NCI-H524 treated with DMSO at 0.1 percent for 48 hours (cell line): Measurements from ENCODE around the gene FBXL7.

Source experiments
- DNase-seq: peaks from one replicate; lab custom pipeline; 2025; lab: John Stamatoyannopoulos, UW

Gene FBXL7

DNA sequence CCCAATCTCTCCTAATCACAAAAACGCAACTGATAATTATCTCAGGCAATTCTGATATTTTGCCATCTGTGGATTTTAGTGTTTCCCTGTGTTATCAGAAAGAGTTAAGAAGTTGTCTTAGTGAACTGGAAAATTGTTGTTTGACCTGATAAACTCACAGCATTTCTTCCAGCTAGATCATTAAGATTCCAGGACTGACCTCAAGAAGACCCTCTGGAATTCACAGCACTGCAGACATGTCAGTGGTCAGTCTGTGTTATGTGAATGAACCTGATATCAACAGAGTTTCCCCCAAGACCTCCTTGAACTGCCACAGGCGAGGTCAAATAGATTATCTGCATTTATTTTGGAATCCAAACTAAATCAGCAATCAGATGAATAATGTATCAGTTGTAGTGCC lies 174.7 kb downstream of the FBXL7 start:
- no peak for DNase-seq

DNA sequence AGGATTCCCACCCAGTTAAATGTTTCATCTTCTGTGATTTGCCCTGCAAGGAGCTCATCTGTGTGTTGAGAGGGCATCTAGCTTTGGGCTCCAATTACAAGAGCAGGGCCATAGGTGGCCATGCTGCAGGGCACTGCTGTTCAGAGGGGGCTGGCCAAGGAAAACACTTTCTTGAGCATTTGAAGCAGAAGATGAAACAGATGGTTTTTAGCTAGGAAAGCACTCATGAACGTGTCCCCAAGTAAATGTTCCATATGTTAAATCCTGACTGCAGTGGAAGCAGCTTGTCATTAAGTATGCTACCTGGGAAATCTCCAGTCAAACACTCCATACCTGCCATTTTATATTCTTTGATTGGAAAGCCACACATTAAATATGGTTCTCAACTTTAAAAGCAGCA lies 176.6 kb downstream of the FBXL7 start:
- peak; percentile 100 for DNase-seq

DNA sequence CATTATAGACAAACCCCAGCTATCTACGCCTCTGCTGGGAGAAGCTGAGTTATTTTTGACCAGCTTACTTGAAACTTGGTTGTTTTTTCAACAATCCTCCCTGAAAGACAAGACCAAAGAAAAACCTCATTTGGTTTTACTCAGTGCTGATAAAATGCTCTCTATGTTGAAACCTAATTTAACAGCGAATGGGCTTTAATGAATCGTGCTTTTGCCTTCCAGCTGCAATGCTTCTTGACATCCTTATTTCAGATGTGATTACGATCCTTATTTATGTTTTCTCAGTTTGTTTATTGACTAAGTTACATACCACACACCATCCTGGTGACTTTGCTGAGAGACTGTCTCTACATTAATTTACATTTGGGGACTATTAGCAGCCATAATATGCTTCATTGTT lies 179.2 kb downstream of the FBXL7 start:
- DNase-seq, result no peak

DNA sequence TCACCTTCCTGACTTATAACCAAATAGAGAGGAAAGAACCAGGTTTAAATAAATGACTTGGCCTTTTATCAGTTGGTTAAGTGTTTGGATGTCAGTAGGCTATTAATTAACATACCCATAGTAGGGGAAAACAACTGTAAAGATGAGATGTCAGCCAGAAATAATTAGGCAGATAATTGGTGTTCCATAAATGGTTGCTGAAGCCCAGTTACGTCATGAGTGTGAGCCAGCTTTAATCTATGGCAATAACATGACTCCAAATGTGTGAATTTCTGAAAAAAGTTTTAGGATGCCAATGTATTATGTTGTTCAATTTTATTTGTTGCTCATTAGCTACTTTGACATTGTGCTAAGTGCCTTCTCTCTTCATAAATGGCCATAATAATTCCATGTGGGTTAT lies 180.5 kb downstream of the FBXL7 start:
- no peak for DNase-seq

DNA sequence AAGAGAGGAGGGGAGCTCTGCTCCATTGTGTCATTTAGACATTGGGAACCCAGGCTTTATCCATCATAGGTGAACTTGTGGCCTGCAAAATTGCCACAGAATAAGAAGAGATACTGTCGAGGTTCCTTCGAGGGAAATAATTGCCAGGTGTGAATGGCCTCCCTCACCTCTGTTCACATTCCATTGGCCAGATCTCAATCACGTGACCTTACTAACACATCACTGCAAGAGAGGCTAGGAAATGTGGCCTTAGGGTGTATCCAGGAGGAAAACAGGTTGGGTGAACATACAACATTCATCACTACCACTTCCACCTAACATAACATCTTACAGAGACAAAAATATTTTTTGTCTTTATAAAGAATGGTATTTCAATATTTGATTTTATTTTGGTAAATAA lies 182.1 kb downstream of the FBXL7 start:
- DNase-seq, result no peak

- no peak for DNase-seq
Measured at GRCh38 chr5:15682566-15682965, 182.6 kb downstream of the FBXL7 start.

DNA sequence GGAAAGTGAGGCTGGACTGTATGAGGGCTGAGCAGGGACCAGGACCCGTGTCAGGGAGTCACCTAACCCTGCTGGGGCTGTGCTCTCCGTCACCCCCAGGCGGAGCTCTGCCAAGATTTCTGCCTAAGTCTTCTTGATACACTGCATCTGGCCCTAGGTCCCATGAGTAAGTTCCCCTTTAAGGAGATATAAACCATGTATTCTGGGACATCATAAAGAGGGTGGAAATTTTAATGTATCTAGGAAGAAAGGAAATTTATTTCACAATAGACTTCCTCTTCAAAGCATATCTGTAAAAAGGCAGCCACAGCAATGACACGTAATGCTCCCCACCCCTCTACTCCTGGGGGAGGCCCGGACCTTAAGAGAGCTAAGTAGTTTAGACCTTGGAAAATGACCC lies 183.4 kb downstream of the FBXL7 start:
- peak; percentile 42 for DNase-seq

DNA sequence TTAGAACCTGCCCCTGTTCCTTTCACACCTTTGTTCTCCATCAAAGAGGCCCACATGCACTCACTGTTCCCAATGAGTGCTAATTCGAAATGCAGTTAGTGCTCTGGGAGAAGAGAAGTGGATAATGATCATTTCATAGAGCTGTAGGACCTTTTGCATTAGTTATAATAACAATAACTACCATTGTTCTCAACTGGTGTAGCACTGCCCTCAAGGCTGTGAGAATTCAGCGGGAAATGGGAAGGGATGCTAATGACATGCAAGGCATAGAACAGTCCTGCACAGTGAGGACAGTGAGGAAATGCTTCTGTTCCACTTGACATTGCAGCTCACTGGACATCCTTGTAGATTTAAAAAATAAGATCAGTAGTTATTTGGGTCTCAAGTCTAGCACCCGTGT lies 187.4 kb downstream of the FBXL7 start:
- DNase-seq, result no peak

DNA sequence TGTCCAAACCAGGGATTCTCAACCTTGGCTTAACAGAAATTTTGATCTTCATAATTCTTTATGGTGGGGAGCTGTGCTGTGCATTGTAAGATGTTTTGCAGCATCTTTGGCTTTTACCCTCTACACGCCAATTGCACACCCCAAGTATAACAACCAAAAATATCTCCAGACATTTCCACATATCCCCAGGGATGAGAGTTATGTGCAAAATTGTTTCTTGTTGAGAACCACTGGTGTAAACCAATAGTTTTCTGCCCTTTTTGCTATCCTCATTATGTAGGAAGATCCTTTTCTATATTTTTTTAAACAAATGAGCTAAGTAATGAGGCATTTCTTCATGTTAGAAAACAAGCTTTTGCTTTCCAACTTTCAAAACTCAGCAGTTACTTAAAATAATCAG lies 189.9 kb downstream of the FBXL7 start:
- no peak for DNase-seq

DNA sequence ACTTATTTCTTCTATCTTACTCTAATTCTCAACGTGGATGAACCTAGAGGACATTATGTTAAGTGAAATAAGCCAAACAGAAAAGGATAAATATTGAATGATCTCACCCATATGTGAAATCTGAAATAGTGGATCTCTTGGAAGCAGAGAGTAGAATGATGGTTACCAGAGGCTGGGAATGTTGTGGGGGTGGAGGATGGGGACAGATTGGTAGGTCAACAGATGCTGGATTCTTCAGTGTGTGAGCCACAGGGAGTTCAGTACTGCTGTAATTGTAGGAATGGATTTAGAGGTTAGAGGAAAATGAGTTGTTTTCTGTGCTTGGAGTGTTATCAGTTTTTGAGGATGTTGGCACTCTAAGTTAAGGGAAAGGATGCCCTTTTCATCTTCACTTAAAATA lies 190.6 kb downstream of the FBXL7 start:
- DNase-seq, result no peak

- DNase-seq, result peak; percentile 54
Measured at GRCh38 chr5:15691521-15691920, 191.5 kb downstream of the FBXL7 start.

GRCh38 chr5:15692706-15693381 lies 192.9 kb downstream of the FBXL7 start:
- no peak for DNase-seq

- DNase-seq, result no peak
Measured at GRCh38 chr5:15693382-15693728, 193.4 kb downstream of the FBXL7 start.

- no peak for DNase-seq
Measured at GRCh38 chr5:15693933-15694332, 194.0 kb downstream of the FBXL7 start.

- no peak for DNase-seq
Measured at GRCh38 chr5:15694696-15695214, 194.8 kb downstream of the FBXL7 start.

- peak; percentile 75 for DNase-seq
Measured at GRCh38 chr5:15695215-15695731, 195.3 kb downstream of the FBXL7 start.

DNA sequence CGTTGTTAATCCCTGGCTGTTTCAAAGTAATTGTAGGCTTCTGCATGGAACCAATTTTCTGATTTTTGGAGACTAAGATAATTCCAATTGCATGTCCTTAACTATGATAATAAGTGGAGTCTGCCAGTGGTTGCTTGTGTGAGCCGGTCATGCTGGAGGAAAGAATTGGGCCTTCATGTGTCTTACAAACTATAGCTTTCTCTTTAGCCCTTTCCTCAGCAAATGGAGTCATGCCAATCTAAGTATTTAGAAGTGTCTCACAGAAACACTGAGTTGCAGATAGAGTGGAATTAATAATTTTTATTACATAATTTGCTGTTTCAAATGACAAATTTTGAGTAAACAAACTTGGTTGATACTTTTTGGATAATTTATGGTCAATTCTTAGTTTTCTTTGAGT lies 200.4 kb downstream of the FBXL7 start:
- DNase-seq, result no peak

DNA sequence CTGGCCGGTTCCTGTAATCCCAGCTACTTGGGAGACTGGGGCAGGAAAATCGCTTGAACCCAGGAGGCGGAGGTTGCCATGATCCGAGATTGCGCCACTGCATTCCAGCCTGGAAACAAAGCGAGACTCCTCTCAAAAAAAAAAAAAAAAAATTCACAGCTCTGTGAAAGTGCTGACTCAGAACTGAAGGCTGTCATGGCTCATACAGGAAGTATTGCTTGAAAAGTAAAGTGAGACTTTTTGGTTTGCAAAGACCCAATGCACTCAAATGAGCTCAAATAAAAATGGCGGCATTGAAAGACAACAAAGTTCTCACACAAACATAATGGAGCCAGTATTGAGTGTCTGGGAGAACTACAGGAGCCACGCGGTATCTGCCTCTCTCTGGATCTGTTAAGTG lies 202.1 kb downstream of the FBXL7 start:
- no peak for DNase-seq

GRCh38 chr5:15703901-15704300 lies 203.9 kb downstream of the FBXL7 start:
- no peak for DNase-seq

DNA sequence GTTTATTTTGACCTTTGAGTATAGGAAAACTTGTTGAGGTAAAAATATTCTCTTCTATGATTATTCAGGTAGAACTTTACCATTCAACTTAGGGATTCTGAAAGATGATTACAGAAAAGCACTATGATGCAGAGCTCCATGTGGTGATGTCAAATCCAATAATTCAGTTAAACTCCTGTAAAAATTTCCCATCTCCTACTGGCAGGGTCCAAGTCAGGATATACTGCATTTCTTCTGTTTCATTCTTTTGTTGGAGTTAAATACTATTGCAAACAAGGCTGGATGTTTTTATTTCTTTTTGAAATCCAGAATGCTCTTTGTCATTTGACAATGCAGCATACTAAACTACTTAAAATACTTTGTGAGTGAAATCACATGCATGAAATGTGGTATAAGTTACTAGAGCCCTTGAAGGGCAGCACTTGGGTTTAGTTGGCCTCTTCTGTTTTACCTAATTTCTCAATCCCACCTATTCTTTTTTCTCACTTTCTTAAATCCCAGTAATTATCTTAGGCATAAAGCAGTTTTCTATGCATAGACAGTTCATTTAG lies 204.5 kb downstream of the FBXL7 start:
- no peak for DNase-seq

- no peak for DNase-seq
Measured at GRCh38 chr5:15707631-15708030, 207.7 kb downstream of the FBXL7 start.

- no peak for DNase-seq
Measured at GRCh38 chr5:15711892-15712291, 211.9 kb downstream of the FBXL7 start.

DNA sequence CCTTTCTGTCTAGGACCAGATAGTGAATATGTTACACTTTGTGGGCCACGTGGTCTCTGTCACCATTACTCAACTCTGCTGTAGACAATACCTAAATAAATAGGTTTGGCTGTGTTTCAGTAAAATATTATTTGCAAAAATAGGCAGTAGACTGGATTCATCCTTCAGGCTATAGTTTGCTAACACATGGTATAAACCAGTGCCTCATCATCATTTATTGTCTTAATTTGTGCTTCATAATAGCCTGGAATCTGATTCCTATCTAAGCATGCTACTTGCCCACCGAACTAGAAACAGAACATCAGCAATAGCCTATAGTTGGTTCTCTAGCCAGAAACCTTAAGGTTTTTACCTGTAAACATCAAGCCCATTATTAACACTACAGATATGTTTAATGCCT lies 215.6 kb downstream of the FBXL7 start:
- DNase-seq, result no peak

DNA sequence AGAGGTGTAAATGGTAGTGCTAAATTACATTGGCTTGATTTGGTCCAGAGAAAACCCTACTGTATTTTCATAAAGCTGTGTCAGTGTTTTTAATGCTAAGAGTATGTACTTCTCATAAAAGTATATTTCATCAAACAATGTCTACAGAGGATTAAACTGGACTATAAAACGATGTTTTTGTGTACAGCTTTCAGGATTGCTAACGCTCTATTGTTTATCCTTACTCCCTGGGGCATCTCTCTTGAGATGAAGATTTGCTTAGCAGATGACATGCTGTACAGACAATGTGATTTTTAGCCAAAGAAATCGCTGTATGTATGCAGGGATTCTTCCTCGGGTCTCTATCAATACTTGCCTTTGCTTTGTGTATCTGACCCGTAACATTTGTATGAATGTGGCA lies 216.0 kb downstream of the FBXL7 start:
- DNase-seq, result no peak
